ENCODE data around the gene KIDINS220. TPM values are rescaled to one million over a fixed set of nuclear protein-coding genes. Genes with fewer than 3 reads are reported as not detected.

Gene KIDINS220
- 31.3 and 31.5 TPM in 2 replicates for total RNA-seq

GRCh38 chr2:8836971-8837794 is at the start of gene KIDINS220:
Gene KIDINS220 (minus strand): TSS chr2:8837613. CDS start chr2:8827093, 10,520 bp downstream.

DNA sequence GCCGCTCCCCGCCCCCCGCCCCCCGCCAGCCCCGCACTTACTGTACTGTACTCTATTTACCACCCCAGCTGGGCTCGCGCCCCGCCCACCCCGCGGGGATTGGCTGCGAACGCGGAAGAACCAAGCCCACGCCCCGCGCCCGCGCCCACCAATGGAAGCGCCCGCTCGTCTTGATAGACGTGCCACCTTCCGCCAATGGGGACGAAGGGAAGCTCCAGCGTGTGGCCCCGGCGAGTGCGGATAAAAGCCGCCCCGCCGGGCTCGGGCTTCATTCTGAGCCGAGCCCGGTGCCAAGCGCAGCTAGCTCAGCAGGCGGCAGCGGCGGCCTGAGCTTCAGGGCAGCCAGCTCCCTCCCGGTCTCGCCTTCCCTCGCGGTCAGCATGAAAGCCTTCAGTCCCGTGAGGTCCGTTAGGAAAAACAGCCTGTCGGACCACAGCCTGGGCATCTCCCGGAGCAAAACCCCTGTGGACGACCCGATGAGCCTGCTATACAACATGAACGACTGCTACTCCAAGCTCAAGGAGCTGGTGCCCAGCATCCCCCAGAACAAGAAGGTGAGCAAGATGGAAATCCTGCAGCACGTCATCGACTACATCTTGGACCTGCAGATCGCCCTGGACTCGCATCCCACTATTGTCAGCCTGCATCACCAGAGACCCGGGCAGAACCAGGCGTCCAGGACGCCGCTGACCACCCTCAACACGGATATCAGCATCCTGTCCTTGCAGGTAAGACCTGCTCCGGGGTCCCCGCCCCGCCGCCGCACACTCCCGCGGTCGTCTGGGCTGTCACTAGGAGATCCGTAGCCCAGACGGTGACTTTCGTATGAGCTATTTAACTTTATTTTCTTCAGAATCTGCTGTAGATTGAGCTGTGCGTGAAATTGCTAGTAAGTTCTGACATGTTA is 155.4 kb downstream of the KIDINS220 start, which contains the start of gene ID2:
ID2 (plus strand) TSS at position 271 of the 907 bp plus-strand sequence; CDS start at position 381, 110 bp downstream.

Other genes starting within 250 kb of the KIDINS220 start
- 90.1 and 98.7 TPM in 2 replicates for gene ID2, start 155.6 kb downstream of the KIDINS220 start, total RNA-seq
- gene MBOAT2, start 166.1 kb upstream of the KIDINS220 start, total RNA-seq: 7.3 and 13.5 TPM in 2 replicates